Cardiac atrium fibroblast (primary cell): ENCODE measurements around the gene DERL2. TPM values are rescaled to one million over a fixed set of nuclear protein-coding genes. Genes with fewer than 3 reads are reported as not detected.

Experiments
- total RNA-seq: library from RNA; depleted of rRNA; stranded (reverse); fragments of >200 nt; gene quantifications from 2 replicates; pipeline ENCODE4 v1.2.3, GENCODE V29; 2015

The DERL2 gene
- 21.3 and 28.5 TPM in 2 replicates for total RNA-seq

GRCh38 chr17:5485270-5486205, at the start of gene DERL2:
Gene DERL2, minus strand, starts transcription at chr17:5486178. Its CDS starts 17 bp downstream, at chr17:5486161.

DNA sequence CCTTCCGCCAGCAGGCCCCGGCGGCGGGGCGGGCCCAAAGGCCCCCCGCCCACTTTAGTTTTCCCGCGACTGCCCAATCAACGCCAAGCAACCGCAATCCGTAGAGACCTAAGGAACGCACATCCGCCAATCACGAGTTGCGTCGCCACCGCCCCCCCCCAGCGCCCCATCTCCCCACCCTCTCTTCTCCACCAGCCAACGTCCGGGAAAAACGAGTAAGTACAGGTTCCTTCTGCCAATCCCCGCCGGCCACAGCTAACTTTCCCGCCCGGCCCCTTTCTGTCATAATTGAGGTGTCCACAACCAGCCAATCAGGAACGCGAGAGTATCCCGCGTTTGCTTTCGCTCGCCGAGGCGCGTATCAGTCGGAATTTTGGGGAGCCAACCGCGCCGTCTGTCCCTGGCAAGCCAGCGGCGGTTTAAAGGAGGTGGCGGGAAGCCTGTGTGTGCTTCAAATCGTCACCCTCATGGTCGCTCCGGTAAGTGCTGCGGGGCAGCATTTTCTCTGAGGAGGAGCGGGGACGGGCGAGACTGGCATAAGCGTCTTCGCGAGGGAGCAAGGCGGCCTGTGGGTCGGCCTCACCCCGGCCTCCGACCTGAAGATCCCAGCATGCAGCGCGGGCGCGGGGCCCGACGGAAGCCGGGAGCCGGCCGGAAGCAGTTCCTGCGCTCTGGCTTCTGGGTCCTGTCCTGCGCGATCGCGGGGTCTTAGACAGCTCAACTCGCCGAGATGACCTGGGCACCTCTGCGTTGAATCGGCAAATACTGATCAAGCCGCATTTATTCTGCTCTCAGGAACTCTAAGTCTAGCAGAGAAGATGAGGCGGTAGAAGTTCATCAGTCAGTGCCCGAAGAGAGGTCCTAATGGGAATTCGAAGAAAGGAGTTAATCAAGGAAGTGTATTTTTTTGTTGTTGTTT, 487 bp upstream of the DERL2 start, which contains the start of gene MIS12:
Gene MIS12 (plus strand): TSS at position 361 of the 919 bp plus-strand sequence. CDS start 2,297 bp downstream, outside the sequence.

GRCh38 chr17:5438716-5439445, 47.1 kb downstream of the DERL2 start, which contains the start of gene C1QBP:
Gene C1QBP, minus strand, starts transcription at chr17:5439155. Its CDS starts 82 bp downstream, at chr17:5439073.

Other genes starting within 250 kb of the DERL2 start
- 21.3 and 24.5 TPM in 2 replicates for gene RABEP1, start 203.9 kb downstream of the DERL2 start, total RNA-seq
- gene NUP88, start 66.5 kb downstream of the DERL2 start, total RNA-seq, result 30.0 and 36.5 TPM in 2 replicates
- 5.7 and 9.6 TPM in 2 replicates for gene RPAIN, start 66.0 kb downstream of the DERL2 start, total RNA-seq
- gene C1QBP, start 47.0 kb downstream of the DERL2 start, total RNA-seq, result 143 and 145 TPM in 2 replicates
- gene DHX33, start 17.2 kb downstream of the DERL2 start, total RNA-seq, result 4.2 and 6.2 TPM in 2 replicates
- 10.1 and 16.2 TPM in 2 replicates for gene MIS12, start 388 bp upstream of the DERL2 start, total RNA-seq
- gene NLRP1, start 98.3 kb upstream of the DERL2 start, total RNA-seq, result 14.6 and 16.8 TPM in 2 replicates